Trophoblast cell (in vitro differentiated cells and primary cell): ENCODE measurements around the gene PPL. TPM values are rescaled to one million over a fixed set of nuclear protein-coding genes. Genes with fewer than 3 reads are reported as not detected.

Source experiments
- DNase-seq, 2 donors: peaks; one replicate each; pipeline ENCODE4 v3.0.0-alpha.2; 2016
- H2AFZ ChIP-seq: 2 replicates; pipeline ENCODE4 v1.6.1; 2013; ENCODE audit warnings: low read length, moderate library complexity, mild to moderate bottlenecking; ENCODE audit not compliant: insufficient read depth, poor library complexity
- H2AK5ac ChIP-seq: 2 replicates; pipeline ENCODE4 v1.6.1; 2013; ENCODE audit warnings: mild to moderate bottlenecking, low read length
- H2BK120ac ChIP-seq: 2 replicates; pipeline ENCODE4 v1.6.1; 2013; ENCODE audit warnings: low read length, mild to moderate bottlenecking, moderate library complexity; ENCODE audit not compliant: insufficient read depth, poor library complexity
- H2BK12ac ChIP-seq: 2 replicates; pipeline ENCODE4 v1.6.1; 2013; ENCODE audit warnings: mild to moderate bottlenecking, low read length, moderate library complexity
- H2BK5ac ChIP-seq: 2 replicates; pipeline ENCODE4 v1.6.1; 2013; ENCODE audit warnings: low read length, low read depth, moderate library complexity, mild to moderate bottlenecking; ENCODE audit not compliant: poor library complexity
- H3K14ac ChIP-seq: 2 replicates; pipeline ENCODE4 v1.6.1; 2013; ENCODE audit warnings: mild to moderate bottlenecking, low read length
- H3K18ac ChIP-seq: 2 replicates; pipeline ENCODE4 v1.6.1; 2013; ENCODE audit warnings: mild to moderate bottlenecking, low read length
- H3K23ac ChIP-seq: 2 replicates; pipeline ENCODE4 v1.6.1; 2013; ENCODE audit warnings: low read length
- H3K27ac ChIP-seq: 2 replicates; pipeline ENCODE4 v1.5.1; 2013; ENCODE audit warnings: low read depth, mild to moderate bottlenecking, inconsistent platforms, low read length, moderate library complexity
- H3K27me3 ChIP-seq: 2 replicates; pipeline ENCODE4 v1.6.1; 2013; ENCODE audit warnings: inconsistent platforms, mild to moderate bottlenecking, low read length, moderate library complexity; ENCODE audit not compliant: insufficient read depth
- H3K36me3 ChIP-seq, 2 experiments: 1 replicate in 1 of 2; 2 replicates in 1 of 2; pipeline ENCODE4 v1.6.1; 2013; ENCODE audit warnings: low read length in 2 of 2, mild to moderate bottlenecking in 2 of 2, moderate library complexity in 1 of 2; ENCODE audit not compliant: insufficient read depth in 2 of 2, control insufficient read depth in 1 of 2
- H3K4ac ChIP-seq: 2 replicates; pipeline ENCODE4 v1.6.1; 2013; ENCODE audit warnings: low read depth, mild to moderate bottlenecking, low read length, moderate library complexity
- H3K4me1 ChIP-seq, 2 experiments: 1 replicate in 1 of 2; 2 replicates in 1 of 2; pipeline ENCODE4 v1.6.1; 2013; ENCODE audit warnings: low read length in 2 of 2, mild to moderate bottlenecking in 2 of 2, moderate library complexity in 1 of 2; ENCODE audit not compliant: insufficient read depth in 2 of 2, control insufficient read depth in 1 of 2
- H3K4me2 ChIP-seq: 2 replicates; pipeline ENCODE4 v1.6.1; 2013; ENCODE audit warnings: inconsistent platforms, mild to moderate bottlenecking, low read length, moderate library complexity
- H3K4me3 ChIP-seq: 2 replicates; pipeline ENCODE4 v1.5.1; 2013; ENCODE audit warnings: mild to moderate bottlenecking, low read depth, low read length, inconsistent platforms
- H3K79me1 ChIP-seq: one replicate; pipeline ENCODE4 v1.6.1; 2013; ENCODE audit warnings: low read length
- H3K79me2 ChIP-seq: 2 replicates; pipeline ENCODE4 v1.6.1; 2013; ENCODE audit warnings: low read length, mild to moderate bottlenecking; ENCODE audit not compliant: control insufficient read depth, insufficient read depth, poor library complexity
- H3K9ac ChIP-seq: 2 replicates; pipeline ENCODE4 v1.6.1; 2013; ENCODE audit warnings: mild to moderate bottlenecking, low read length
- H3K9me3 ChIP-seq: 2 replicates; pipeline ENCODE4 v1.6.1; 2013; ENCODE audit warnings: low read depth, mild to moderate bottlenecking, control low read depth, inconsistent platforms, low read length; ENCODE audit not compliant: insufficient read depth
- H4K12ac ChIP-seq: 2 replicates; pipeline ENCODE4 v1.6.1; 2013; ENCODE audit warnings: low read depth, mild to moderate bottlenecking, low read length, moderate library complexity
- H4K8ac ChIP-seq: 2 replicates; pipeline ENCODE4 v1.6.1; 2013; ENCODE audit warnings: low read depth, mild to moderate bottlenecking, low read length, moderate library complexity
- H4K91ac ChIP-seq: one replicate; pipeline ENCODE4 v1.6.1; 2013; ENCODE audit warnings: low read depth, mild to moderate bottlenecking, low read length, moderate library complexity
- WGBS: extraction: QIAGEN DNeasy Blood & Tissue Kit; methylation state at CpG from one replicate; pipeline ENCODE4 v1.1.7; 2013; ENCODE audit warnings: missing lambda C conversion rate; ENCODE audit not compliant: insufficient read length, insufficient coverage; ENCODE audit errors: extremely low coverage; 5-methylcytosine and 5-hydroxymethylcytosine counted together
- polyA plus RNA-seq: library from polyadenylated mRNA; stranded (reverse); fragments of 200-250 nt; gene quantifications from 2 replicates; pipeline ENCODE4 v1.2.3, GENCODE V29; 2013

Gene PPL
- polyA plus RNA-seq: 10.3 and 10.5 TPM in 2 replicates

DNA sequence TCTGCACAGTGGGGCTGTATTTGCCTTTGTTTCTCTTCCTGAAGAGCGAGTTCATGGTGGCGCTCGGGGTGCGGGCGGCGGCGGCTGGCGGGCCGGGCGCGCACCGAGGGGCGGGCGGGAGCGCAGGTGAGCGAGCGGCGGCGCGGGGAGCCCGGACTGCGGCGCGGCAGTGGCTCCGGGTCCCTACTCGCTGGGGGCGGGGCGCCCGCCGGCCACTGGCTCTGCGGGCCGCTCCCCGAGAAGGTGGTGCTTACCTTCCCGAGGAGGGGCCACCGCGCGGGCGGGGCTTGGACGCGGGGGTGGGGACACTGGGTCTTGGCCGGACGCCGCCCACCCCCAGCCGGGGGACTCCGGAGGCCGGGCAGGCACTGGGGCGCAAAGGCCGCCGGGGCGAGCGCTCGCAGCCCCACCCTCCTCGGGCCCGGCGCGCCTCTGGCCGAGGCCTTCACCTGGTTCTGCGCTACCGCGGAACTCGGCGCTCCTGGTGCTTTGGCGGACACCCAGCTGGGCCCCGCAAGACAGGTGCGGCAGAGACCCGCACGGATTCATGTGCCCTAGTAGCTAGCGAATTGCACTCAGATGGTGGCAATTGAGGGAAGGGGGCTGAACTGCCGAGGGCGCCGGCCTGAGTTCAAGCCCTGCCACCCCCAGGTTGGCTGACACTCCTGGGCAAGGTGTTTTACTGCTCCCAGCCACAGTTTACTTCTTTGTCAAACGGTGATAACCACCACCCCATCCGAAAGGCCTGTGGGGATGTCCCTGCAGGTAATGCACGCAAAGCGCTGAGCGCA lies at the start of gene PPL:
Gene PPL, minus strand, starts transcription at position 158 of the 791 bp plus-strand sequence. Its CDS starts 103 bp downstream, at position 55.
- no CpG with 5 or more reads among the region's 76 CpGs for WGBS

DNA sequence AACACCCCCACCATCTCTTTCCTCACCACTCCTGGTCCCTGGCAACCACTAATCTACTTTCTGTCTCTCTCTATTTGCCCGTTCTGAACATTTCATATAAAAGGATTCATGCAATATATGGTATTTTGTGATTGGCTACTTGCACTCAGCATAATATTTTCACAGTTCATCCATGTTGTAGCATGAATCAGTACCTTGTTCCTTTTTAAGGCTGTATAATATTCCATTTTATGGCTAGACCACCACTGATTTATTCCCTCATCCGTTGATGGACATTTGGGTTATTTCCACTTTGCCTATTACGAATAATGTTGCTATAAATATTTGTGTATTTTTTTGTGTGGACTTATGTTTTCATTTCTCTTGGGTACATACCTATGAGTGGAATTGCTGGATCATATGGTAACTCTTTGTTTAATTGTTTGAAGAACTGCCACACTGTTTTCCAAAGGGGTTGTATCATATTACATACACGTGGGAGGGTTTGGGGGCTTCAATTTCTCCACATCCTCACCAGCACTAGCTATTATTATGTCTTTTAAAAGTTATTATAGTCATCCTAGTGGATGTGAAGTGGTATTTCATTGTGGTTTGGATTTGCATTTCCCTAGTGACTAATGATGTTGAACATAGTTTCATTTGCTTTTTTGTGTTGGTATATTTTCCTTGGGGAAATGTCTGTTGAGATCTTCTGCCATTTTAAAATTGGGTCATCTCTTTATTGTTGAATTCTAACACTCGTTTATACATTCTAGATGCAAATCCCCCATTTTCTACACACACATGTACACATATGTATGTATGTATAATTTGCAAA lies 47.4 kb upstream of the PPL start:
- H3K79me2 ChIP-seq: no peaks in the 10 kb centered on the region
- H3K27ac ChIP-seq: no peak overlapping the region
- H2AFZ ChIP-seq: no peak overlapping the region
- H3K4ac ChIP-seq: no peak overlapping the region
- no peak for DNase-seq
- H3K4me1 ChIP-seq: no peaks in the 10 kb centered on the region
- H3K36me3 ChIP-seq: no peaks in the 10 kb centered on the region
- no peak overlapping the region for H3K18ac ChIP-seq
- H3K4me3 ChIP-seq: no peak overlapping the region
- H4K12ac ChIP-seq: no peak overlapping the region
- H3K79me1 ChIP-seq: no peaks in the 10 kb centered on the region
- H3K4me2 ChIP-seq: no peak overlapping the region
- no peak overlapping the region for H2BK12ac ChIP-seq
- peaks cover 12% of the 10 kb centered on the region for H3K27me3 ChIP-seq
- no peak overlapping the region for H2BK5ac ChIP-seq
- WGBS: no CpG with 5 or more reads among the region's 5 CpGs
- no peak overlapping the region for H2AK5ac ChIP-seq
- no peak overlapping the region for H3K14ac ChIP-seq
- H4K91ac ChIP-seq: no peak overlapping the region
- H4K8ac ChIP-seq: no peak overlapping the region
- H3K9me3 ChIP-seq: peaks cover 6% of the 10 kb centered on the region
- H2BK120ac ChIP-seq: no peak overlapping the region
- H3K23ac ChIP-seq: no peak overlapping the region
- H3K9ac ChIP-seq: no peak overlapping the region

More for the DNA sequence above, at the start of gene PPL:
- Histone ChIP-seq H3K4me2 (peak within 1 kb of the TSS; percentile 61), H3K4ac (no peak within 1 kb of the TSS), H3K9me3 (no peaks in the 10 kb centered on the region), H4K8ac (peak within 1 kb of the TSS; percentile 95), H3K79me2 (no peaks in the 10 kb centered on the region), H2AK5ac (no peak within 1 kb of the TSS), H4K12ac (peak within 1 kb of the TSS; percentile 93), H3K14ac (peak within 1 kb of the TSS; percentile 54), H3K18ac (peak within 1 kb of the TSS; percentile 81), H3K4me3 (peak within 1 kb of the TSS; percentile 73), H2BK5ac (no peak within 1 kb of the TSS), H3K27ac (no peak within 1 kb of the TSS), H3K23ac (no peak within 1 kb of the TSS), H3K4me1 (peaks cover 2 to 10% of the 10 kb centered on the region in 2 experiments), H2AFZ (peak within 1 kb of the TSS; percentile 65), H3K27me3 (no peaks in the 10 kb centered on the region), H3K79me1 (peaks cover 5% of the 10 kb centered on the region), H4K91ac (peak within 1 kb of the TSS; percentile 56), H3K36me3 (no peaks in the 10 kb centered on the region), H2BK12ac (no peak within 1 kb of the TSS), H3K9ac (peak within 1 kb of the TSS; percentile 61), H2BK120ac (peak within 1 kb of the TSS; percentile 46)
- peak; percentile 68 to 77 for DNase-seq

DNA sequence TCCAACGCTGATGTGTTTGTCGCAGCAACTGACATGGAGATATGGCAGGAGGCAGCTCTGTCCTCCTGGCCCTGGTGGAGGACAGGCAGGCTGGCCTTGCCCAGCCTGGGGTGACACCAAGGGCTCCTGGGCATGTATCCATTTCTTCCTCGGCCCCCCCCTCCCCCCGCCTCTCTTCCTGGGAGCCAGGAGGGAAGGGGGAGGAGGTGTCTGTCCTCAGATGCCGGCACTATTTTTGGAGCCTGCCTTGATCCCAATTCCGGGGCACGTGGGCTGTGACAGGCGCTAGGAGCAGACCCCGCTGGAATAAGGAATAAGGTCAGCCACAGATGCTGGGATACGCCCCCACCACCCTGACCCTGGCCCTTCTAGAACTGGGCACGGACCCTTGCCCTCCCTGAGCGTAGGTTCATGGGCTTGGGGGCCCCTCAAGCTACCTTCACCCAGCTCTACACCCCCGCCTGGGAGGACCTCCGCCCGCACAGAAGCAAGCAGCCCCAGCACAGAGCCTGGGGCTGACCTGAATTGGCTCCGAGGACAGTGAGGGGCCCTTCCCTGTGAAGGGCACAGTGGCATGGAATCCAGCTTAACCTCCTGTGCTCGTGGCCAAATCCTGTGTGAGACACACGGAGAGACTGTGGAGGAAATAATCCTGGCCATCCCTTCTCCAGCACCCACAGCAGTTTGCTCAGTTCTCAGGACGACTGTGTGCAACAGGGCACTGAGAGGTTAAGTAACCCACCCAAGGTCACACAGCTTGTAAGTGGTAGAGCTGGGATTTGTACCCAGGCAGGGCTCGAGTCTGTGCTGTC lies 45.3 kb upstream of the PPL start:
- Histone ChIP-seq H2BK5ac (no peak overlapping the region), H3K18ac (no peak overlapping the region), H3K36me3 (no peaks in the 10 kb centered on the region), H2BK12ac (no peak overlapping the region), H3K4me1 (no peaks in the 10 kb centered on the region), H2BK120ac (no peak overlapping the region), H2AFZ (no peak overlapping the region), H4K8ac (no peak overlapping the region), H3K9me3 (peaks cover 2% of the 10 kb centered on the region), H3K9ac (no peak overlapping the region), H3K4me3 (no peak overlapping the region), H4K91ac (no peak overlapping the region), H3K27me3 (peaks cover 2% of the 10 kb centered on the region), H2AK5ac (no peak overlapping the region), H3K4me2 (no peak overlapping the region), H3K4ac (no peak overlapping the region), H3K14ac (no peak overlapping the region), H3K23ac (no peak overlapping the region), H3K79me2 (no peaks in the 10 kb centered on the region), H4K12ac (no peak overlapping the region), H3K79me1 (no peaks in the 10 kb centered on the region), H3K27ac (no peak overlapping the region)
- no CpG with 5 or more reads among the region's 20 CpGs for WGBS
- DNase-seq: no peak

DNA sequence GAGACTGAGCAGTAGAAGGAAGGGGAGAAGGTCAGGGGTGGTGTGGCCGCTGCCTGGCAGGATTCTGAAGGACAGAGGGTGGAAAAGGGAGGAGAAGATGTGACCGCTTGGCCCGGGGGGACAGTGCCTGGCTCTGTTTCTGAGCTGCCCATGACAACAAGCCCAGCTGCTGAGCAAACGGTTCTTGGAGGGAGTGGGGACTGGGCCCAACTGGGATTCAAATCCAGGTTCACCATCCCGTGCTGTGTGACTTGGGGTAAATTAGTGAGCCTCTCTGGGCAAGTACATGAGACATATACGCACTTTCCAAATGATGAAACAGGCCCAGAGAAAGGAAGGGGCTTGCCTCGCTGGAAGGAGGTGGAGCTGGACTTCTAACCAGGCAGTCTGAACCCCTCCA lies 44.5 kb upstream of the PPL start:
- no peak overlapping the region for H3K4ac ChIP-seq
- no peak overlapping the region for H3K18ac ChIP-seq
- no peak overlapping the region for H3K27ac ChIP-seq
- no peak overlapping the region for H4K8ac ChIP-seq
- no peak overlapping the region for H2BK5ac ChIP-seq
- no peak for DNase-seq
- H3K79me2 ChIP-seq: no peaks in the 10 kb centered on the region
- no peak overlapping the region for H3K23ac ChIP-seq
- H4K12ac ChIP-seq: no peak overlapping the region
- no peak overlapping the region for H3K4me3 ChIP-seq
- no peaks in the 10 kb centered on the region for H3K4me1 ChIP-seq
- H2BK120ac ChIP-seq: no peak overlapping the region
- WGBS: no CpG with 5 or more reads among the region's 7 CpGs
- no peak overlapping the region for H3K14ac ChIP-seq
- no peak overlapping the region for H3K9ac ChIP-seq
- H2AK5ac ChIP-seq: no peak overlapping the region
- H3K27me3 ChIP-seq: no peaks in the 10 kb centered on the region
- H3K9me3 ChIP-seq: peaks cover 2% of the 10 kb centered on the region
- H3K79me1 ChIP-seq: no peaks in the 10 kb centered on the region
- H4K91ac ChIP-seq: no peak overlapping the region
- H3K4me2 ChIP-seq: no peak overlapping the region
- no peaks in the 10 kb centered on the region for H3K36me3 ChIP-seq
- H2BK12ac ChIP-seq: no peak overlapping the region
- no peak overlapping the region for H2AFZ ChIP-seq
